Activated naive CD8-positive, alpha-beta T cell treated with anti-CD3 and anti-CD28 coated beads, Interleukin-2, amount 50 U/mL, for 24 hours (primary cell): ENCODE measurements around the gene MOG.
"Not testable (repeated sequence)": the region's sequence is repeated elsewhere in the genome, so short reads cannot be mapped to it uniquely, and the experiment has no call there.

Source experiments
- ATAC-seq: fragments of 150-1000 bp; cut with Tn5 transposase; one replicate; pipeline ENCODE4 v1.10.0; 2021
- DNase-seq: peaks from one replicate; pipeline ENCODE4 v3.0.0; 2021
- H3K27ac Mint-ChIP-seq: one replicate; pipeline ENCODE4 v1.8.0; 2021; ENCODE audit warnings: mild to moderate bottlenecking, mixed read lengths
- H3K27me3 Mint-ChIP-seq: one replicate; pipeline ENCODE4 v1.8.0; 2021; ENCODE audit warnings: mixed read lengths
- H3K36me3 Mint-ChIP-seq: one replicate; pipeline ENCODE4 v1.8.0; 2021; ENCODE audit warnings: low read depth, mixed read lengths
- H3K4me1 Mint-ChIP-seq: one replicate; pipeline ENCODE4 v1.8.0; 2021; ENCODE audit warnings: mixed read lengths
- H3K4me3 Mint-ChIP-seq: one replicate; pipeline ENCODE4 v1.8.0; 2021; ENCODE audit warnings: mild to moderate bottlenecking, moderate library complexity, mixed read lengths
- H3K9me3 Mint-ChIP-seq: one replicate; pipeline ENCODE4 v1.8.0; 2021; ENCODE audit warnings: mixed read lengths

MOG gene

DNA sequence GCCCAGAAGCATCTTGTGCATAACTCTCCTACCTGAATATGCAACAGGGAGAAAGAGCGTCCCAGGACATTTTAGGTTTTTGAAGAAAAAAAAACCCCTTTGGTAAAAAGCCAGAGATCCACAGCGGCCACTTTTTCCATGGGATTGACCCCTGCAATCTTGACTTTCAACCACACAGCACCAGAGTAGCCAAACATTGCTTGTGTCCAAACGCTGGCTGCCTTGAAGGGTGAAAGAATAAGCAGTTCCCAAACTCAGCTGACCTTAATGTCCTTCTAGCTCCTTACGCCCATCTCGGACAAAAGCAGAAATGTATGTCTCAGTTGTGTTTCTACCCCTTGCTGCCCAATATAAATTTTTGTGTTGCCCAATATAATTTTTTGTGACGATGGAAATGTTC, 1.2 kb upstream of the MOG start:
- DNase-seq = no peak
- no peaks in the 10 kb centered on the region for H3K9me3 Mint-ChIP-seq
- peaks cover 23% of the 10 kb centered on the region for H3K27me3 Mint-ChIP-seq
- ATAC-seq = no peak
- H3K4me1 Mint-ChIP-seq = peaks cover 5% of the 10 kb centered on the region
- no peaks in the 10 kb centered on the region for H3K36me3 Mint-ChIP-seq
- H3K4me3 Mint-ChIP-seq = no peak overlapping the region
- H3K27ac Mint-ChIP-seq = no peak overlapping the region

DNA sequence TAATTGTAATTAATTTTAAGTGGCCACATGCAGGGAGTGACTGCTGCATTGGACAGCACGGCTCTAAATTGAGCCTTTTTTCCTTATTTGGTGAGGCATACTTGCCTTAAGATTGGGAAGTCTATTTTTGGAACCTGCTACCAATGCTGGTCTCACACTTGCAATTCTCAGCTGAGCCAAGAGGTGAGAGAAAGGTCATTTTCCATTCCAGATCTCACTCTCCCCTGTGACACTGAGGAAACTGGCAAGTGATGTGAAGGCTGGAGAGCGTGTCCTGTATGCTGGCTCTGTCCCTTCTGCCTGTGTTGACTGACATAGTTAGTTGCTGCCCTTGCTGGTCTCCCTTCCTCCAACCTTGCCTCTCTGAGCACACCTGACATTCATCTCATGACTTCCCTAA, 735 bp upstream of the MOG start:
- H3K4me3 Mint-ChIP-seq = no peak overlapping the region
- DNase-seq = no peak
- no peaks in the 10 kb centered on the region for H3K36me3 Mint-ChIP-seq
- H3K4me1 Mint-ChIP-seq = peaks cover 5% of the 10 kb centered on the region
- peaks cover 28% of the 10 kb centered on the region for H3K27me3 Mint-ChIP-seq
- no peak overlapping the region for H3K27ac Mint-ChIP-seq
- ATAC-seq = no peak
- H3K9me3 Mint-ChIP-seq = no peaks in the 10 kb centered on the region

DNA sequence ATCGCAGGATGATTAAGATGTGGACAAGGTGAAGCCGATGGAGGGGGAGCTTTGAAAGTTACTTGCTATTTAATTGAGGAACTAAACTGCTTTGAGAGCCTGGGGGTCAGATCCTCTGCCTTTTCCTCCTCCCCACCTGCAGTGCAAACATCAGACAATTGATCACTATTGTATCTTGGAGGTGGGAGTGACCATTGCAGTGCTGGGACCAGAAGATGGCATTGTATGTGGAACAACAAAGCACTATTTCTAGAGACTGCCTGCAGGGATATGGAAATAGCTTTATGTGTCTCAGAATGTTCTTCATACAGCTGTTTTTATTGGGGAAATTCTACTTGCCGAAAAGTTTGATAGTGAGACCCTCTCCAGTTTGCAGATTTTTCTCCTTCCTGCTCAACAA, 4.2 kb downstream of the MOG start:
- H3K27me3 Mint-ChIP-seq = peaks cover 45% of the 10 kb centered on the region
- H3K27ac Mint-ChIP-seq = no peak overlapping the region
- no peaks in the 10 kb centered on the region for H3K4me1 Mint-ChIP-seq
- H3K9me3 Mint-ChIP-seq = no peaks in the 10 kb centered on the region
- no peak for DNase-seq
- ATAC-seq = no peak
- H3K36me3 Mint-ChIP-seq = no peaks in the 10 kb centered on the region
- no peak overlapping the region for H3K4me3 Mint-ChIP-seq

GRCh38 chr6:29661502-29662141, 4.7 kb downstream of the MOG start:
- H3K4me1 Mint-ChIP-seq, DNase-seq, H3K9me3 Mint-ChIP-seq, ATAC-seq, H3K4me3 Mint-ChIP-seq, H3K36me3 Mint-ChIP-seq, H3K27ac Mint-ChIP-seq: not testable (repeated sequence)
- peaks cover 42% of the 10 kb centered on the region for H3K27me3 Mint-ChIP-seq

- Mint-ChIP-seq H3K4me3 (no peak overlapping the region), H3K36me3 (no peaks in the 10 kb centered on the region), H3K4me1 (no peaks in the 10 kb centered on the region), H3K27ac (no peak overlapping the region), H3K9me3 (no peaks in the 10 kb centered on the region), H3K27me3 (peaks cover 36% of the 10 kb centered on the region)
- DNase-seq (no peak), ATAC-seq (no peak)
Observed at GRCh38 chr6:29663300-29664042, 6.6 kb downstream of the MOG start.

DNA sequence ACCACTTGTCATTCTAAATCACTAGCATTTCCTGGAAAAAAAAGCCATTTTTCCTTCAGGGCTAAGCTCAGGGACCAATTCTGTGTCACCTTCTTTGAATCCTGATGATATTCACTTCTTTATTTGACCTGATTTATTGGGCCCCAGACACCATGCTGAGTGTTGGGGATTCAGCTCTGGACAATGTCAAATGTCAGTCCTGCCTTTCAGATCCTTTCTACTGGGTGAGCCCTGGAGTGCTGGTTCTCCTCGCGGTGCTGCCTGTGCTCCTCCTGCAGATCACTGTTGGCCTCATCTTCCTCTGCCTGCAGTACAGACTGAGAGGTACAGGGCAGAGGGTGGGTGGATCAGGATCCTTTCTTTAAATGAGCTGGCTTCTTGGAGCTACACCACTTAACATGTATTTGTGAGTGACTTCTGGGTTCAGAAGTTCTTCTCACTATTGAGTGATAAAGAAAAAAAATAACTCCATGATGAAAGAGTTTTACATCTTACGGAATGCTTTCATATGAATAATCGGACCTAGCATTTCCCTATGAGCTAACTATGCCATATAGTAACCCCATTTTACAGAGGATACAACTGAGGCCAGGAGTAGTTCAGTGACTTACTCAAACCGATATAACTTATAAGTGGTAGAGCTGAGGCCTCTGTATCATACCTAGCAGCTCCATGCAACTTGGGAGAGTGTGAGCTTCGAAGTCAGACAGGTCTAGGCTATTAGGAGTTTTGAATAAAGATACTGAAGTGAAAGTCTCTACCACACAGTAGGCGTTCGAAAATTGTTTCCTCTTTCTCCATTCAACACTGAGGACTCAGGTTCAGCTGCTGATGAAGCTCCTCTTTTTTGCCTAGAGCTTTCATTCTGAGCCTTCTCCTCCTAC, 9.3 kb downstream of the MOG start:
- no peak overlapping the region for H3K27ac Mint-ChIP-seq
- no peaks in the 10 kb centered on the region for H3K9me3 Mint-ChIP-seq
- ATAC-seq (no peak), DNase-seq (no peak)
- H3K36me3 Mint-ChIP-seq = no peaks in the 10 kb centered on the region
- H3K27me3 Mint-ChIP-seq = peaks cover 33% of the 10 kb centered on the region
- no peaks in the 10 kb centered on the region for H3K4me1 Mint-ChIP-seq
- H3K4me3 Mint-ChIP-seq = no peak overlapping the region

DNA sequence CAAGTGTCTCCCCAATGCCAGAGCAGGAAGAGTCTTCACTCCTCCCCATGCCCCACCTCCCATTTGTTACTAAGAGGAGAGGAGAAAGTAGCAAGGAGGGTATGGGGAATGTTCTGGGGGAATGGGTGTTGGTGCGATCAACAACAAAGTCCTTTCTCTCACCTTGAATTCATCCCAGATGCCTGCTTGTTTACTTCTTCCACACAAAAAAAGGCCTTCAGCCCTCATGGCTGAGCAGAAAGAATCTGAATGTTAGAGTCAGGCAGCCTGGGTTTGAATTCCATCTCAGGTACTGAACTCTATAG, 9.9 kb downstream of the MOG start:
- no peak overlapping the region for H3K4me3 Mint-ChIP-seq
- ATAC-seq = no peak
- H3K4me1 Mint-ChIP-seq = no peaks in the 10 kb centered on the region
- no peaks in the 10 kb centered on the region for H3K9me3 Mint-ChIP-seq
- DNase-seq = no peak
- no peak overlapping the region for H3K27ac Mint-ChIP-seq
- peaks cover 28% of the 10 kb centered on the region for H3K27me3 Mint-ChIP-seq
- no peaks in the 10 kb centered on the region for H3K36me3 Mint-ChIP-seq

GRCh38 chr6:29667158-29667557, 10.3 kb downstream of the MOG start:
- Mint-ChIP-seq H3K4me1 (no peaks in the 10 kb centered on the region), H3K27ac (no peak overlapping the region), H3K4me3 (no peak overlapping the region), H3K9me3 (no peaks in the 10 kb centered on the region), H3K36me3 (no peaks in the 10 kb centered on the region), H3K27me3 (peaks cover 24% of the 10 kb centered on the region)
- DNase-seq (no peak), ATAC-seq (no peak)

DNA sequence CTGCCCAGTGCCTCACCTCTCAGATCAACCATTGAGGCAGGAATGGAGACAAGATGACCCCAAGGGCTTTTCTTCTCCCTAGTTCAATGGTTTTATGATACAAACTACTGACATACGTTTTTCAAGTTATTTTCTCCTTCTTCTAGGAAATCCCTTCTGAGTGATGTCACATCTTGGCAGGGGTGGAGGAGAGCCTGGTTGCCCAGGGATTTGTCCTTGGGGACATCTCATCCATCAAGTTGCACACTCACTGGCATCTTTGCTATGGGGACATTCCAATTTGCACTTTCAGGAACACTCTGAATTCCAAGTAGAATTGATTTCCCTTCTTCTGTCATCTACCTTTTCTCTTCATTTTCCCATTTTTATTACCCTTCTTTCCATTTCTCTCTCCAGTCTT, 14.1 kb downstream of the MOG start:
- no peak overlapping the region for H3K4me3 Mint-ChIP-seq
- ATAC-seq (no peak), DNase-seq (no peak)
- H3K36me3 Mint-ChIP-seq = no peaks in the 10 kb centered on the region
- H3K27me3 Mint-ChIP-seq = peaks cover 13% of the 10 kb centered on the region
- H3K4me1 Mint-ChIP-seq = no peaks in the 10 kb centered on the region
- no peak overlapping the region for H3K27ac Mint-ChIP-seq
- H3K9me3 Mint-ChIP-seq = no peaks in the 10 kb centered on the region

- H3K9me3 Mint-ChIP-seq, DNase-seq, H3K27ac Mint-ChIP-seq, H3K4me3 Mint-ChIP-seq, H3K36me3 Mint-ChIP-seq, ATAC-seq, H3K4me1 Mint-ChIP-seq: not testable (repeated sequence)
- H3K27me3 Mint-ChIP-seq = peaks cover 13% of the 10 kb centered on the region
Observed at GRCh38 chr6:29672116-29672515, 15.2 kb downstream of the MOG start.

GRCh38 chr6:29673161-29673560, 16.3 kb downstream of the MOG start:
- Mint-ChIP-seq H3K27ac (no peak overlapping the region), H3K4me1 (no peaks in the 10 kb centered on the region), H3K9me3 (no peaks in the 10 kb centered on the region), H3K4me3 (no peak overlapping the region), H3K27me3 (peaks cover 11% of the 10 kb centered on the region), H3K36me3 (no peaks in the 10 kb centered on the region)
- no peak for DNase-seq
- ATAC-seq = no peak

GRCh38 chr6:29674008-29674407, 17.1 kb downstream of the MOG start:
- H3K27me3 Mint-ChIP-seq = peaks cover 10% of the 10 kb centered on the region
- ATAC-seq = no peak
- no peak overlapping the region for H3K4me3 Mint-ChIP-seq
- H3K9me3 Mint-ChIP-seq = no peaks in the 10 kb centered on the region
- H3K27ac Mint-ChIP-seq = no peak overlapping the region
- H3K4me1 Mint-ChIP-seq = no peaks in the 10 kb centered on the region
- H3K36me3 Mint-ChIP-seq = no peaks in the 10 kb centered on the region
- DNase-seq = no peak

DNA sequence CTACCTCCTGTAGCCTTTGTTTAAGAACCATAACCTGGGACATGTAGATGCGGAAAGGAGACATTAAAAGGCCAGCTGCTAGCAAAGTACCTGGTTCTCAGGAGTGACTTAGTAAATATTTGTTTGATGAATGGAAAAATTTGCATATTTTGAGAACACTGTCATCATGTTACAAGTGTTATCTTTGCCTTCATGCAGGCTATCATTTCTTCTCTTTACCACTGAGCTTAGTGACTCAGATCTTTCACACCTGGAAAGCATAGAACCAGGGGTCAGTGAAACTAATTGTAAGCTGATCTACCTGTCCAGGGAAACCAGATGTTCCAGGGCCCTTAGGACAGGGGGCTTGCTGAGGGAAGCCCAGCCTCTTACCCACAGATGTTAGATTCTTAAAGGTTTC, 18.7 kb downstream of the MOG start:
- H3K4me3 Mint-ChIP-seq = no peak overlapping the region
- no peak overlapping the region for H3K27ac Mint-ChIP-seq
- no peaks in the 10 kb centered on the region for H3K9me3 Mint-ChIP-seq
- ATAC-seq = no peak
- DNase-seq = no peak
- peaks cover 13% of the 10 kb centered on the region for H3K27me3 Mint-ChIP-seq
- no peaks in the 10 kb centered on the region for H3K36me3 Mint-ChIP-seq
- H3K4me1 Mint-ChIP-seq = no peaks in the 10 kb centered on the region

DNA sequence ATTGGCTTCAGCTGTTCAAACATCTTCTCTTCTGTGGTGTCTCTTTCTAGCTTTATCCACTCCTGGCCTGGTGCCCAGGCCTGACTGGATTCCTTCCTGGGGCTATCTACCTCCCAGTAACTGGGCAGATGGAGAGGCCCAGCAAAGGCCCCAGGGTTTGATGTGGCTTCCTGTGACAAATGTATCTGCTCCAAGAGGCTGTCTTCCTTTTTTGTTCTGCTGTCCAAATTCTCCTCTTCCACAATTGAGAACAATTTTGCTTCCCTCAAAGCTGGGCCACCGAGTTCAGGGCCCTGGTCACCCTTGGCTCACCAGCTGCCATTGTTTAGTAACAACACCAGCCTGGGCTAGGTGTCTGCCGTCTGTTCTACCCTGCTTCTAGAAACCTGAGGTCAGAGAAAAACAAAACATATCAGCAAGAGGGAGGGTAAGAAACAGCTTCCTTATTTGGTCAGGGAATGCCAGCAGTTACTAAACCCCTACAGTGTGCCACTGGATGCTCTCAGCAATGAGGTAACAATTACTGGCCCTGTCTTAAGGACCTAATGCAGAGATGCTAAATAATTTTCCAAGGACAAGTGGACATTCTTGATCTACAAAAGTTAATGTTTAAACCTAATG, 20.2 kb downstream of the MOG start:
- H3K27ac Mint-ChIP-seq = no peak overlapping the region
- H3K36me3 Mint-ChIP-seq = no peaks in the 10 kb centered on the region
- no peak overlapping the region for H3K4me3 Mint-ChIP-seq
- H3K27me3 Mint-ChIP-seq = peaks cover 10% of the 10 kb centered on the region
- no peak for DNase-seq
- no peaks in the 10 kb centered on the region for H3K4me1 Mint-ChIP-seq
- no peak for ATAC-seq
- no peaks in the 10 kb centered on the region for H3K9me3 Mint-ChIP-seq

DNA sequence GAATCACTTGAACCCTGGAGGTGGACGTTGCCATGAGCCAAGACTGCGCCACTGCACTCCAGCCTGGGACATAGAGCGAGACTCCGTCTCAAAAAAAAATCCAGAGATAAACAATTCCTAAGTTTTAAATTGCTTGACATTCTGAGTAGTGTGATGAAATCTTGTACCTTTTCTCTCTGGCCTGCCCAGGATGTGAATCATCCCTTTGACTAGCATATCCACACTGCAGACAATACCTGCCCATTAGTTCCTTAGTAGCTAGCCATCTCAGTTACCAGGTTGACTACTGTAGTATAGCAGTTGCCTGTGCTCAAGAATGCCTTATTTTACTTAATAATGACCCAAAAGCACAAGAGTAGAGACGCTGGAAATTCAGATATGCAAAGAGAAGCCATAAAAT, 21.2 kb downstream of the MOG start:
- Mint-ChIP-seq H3K36me3 (no peaks in the 10 kb centered on the region), H3K9me3 (no peaks in the 10 kb centered on the region), H3K4me3 (no peak overlapping the region), H3K4me1 (no peaks in the 10 kb centered on the region), H3K27ac (no peak overlapping the region), H3K27me3 (peaks cover 9% of the 10 kb centered on the region)
- ATAC-seq (no peak), DNase-seq (no peak)
